BE2C (cell line): ENCODE measurements around the gene TMEM255B.
A peak's percentile ranks its signal among the peaks of the same experiment; 100 is the strongest.

Experiments used
- DNase-seq: peaks from one replicate; pipeline ENCODE4 v3.0.0-alpha.2; 2020
- H3K27me3 ChIP-seq: fragments of 250-450 bp; sonication (Bioruptor Pico); 2 replicates; pipeline ENCODE4 v1.5.1; 2020; ENCODE audit warnings: mild to moderate bottlenecking
- H3K36me3 ChIP-seq: fragments of 250-450 bp; sonication (Bioruptor Pico); 2 replicates; pipeline ENCODE4 v1.5.1; 2020; ENCODE audit warnings: mild to moderate bottlenecking
- H3K4me1 ChIP-seq: fragments of 250-450 bp; sonication (Bioruptor Pico); 2 replicates; pipeline ENCODE4 v1.5.1; 2020
- H3K4me3 ChIP-seq: 2 replicates; pipeline ENCODE4 v1.5.1; 2011; ENCODE audit warnings: low read depth, low read length
- H3K9me3 ChIP-seq: fragments of 250-450 bp; sonication (Bioruptor Pico); 2 replicates; pipeline ENCODE4 v1.5.1; 2020
- TF ChIP-seq, protein P1 (sequence below): IDR thresholded peaks from 2 replicates; pipeline ENCODE4 v1.5.1; 2012; ENCODE audit warnings: mild to moderate bottlenecking, low read depth, low read length

The TMEM255B gene

DNA sequence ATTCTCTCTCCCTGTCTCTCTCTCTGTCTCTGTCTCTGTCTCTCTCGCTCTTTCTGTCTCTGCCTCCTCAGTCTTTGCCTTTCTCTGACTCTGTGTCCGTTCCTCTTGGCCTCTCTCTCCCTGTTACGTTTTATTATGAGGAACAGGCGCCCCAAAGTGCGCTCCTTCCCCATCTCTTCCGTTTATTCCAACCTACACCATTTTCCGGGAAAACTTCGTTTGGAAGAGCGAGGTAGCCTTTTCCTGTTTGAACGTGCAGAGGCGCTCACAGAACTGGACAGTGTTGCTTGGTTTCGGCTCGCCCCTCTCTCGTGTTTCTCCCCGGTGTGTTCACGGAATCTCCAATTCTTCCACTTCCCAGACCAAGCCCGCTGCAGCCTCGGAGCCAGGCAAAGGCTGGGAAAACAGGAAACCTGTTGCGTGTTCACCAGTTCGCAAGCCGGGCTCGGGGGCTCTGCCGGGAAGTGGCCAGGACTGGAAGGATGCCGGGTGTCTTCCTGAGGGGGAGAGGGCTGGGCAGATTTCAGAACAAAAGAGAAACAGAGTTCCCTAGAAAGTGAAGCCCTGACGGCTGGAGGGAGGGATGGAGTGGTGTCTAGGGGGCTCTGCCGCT, 605 bp downstream of the TMEM255B start:
- no peaks in the 10 kb centered on the region for H3K36me3 ChIP-seq
- TF ChIP-seq, protein P1, sequence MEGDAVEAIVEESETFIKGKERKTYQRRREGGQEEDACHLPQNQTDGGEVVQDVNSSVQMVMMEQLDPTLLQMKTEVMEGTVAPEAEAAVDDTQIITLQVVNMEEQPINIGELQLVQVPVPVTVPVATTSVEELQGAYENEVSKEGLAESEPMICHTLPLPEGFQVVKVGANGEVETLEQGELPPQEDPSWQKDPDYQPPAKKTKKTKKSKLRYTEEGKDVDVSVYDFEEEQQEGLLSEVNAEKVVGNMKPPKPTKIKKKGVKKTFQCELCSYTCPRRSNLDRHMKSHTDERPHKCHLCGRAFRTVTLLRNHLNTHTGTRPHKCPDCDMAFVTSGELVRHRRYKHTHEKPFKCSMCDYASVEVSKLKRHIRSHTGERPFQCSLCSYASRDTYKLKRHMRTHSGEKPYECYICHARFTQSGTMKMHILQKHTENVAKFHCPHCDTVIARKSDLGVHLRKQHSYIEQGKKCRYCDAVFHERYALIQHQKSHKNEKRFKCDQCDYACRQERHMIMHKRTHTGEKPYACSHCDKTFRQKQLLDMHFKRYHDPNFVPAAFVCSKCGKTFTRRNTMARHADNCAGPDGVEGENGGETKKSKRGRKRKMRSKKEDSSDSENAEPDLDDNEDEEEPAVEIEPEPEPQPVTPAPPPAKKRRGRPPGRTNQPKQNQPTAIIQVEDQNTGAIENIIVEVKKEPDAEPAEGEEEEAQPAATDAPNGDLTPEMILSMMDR: no peak
- DNase-seq: no peak
- H3K4me1 ChIP-seq: peaks cover 4% of the 10 kb centered on the region
- no peaks in the 10 kb centered on the region for H3K9me3 ChIP-seq
- peaks cover 27% of the 10 kb centered on the region for H3K27me3 ChIP-seq
- H3K4me3 ChIP-seq: peak overlapping the region; percentile 66

DNA sequence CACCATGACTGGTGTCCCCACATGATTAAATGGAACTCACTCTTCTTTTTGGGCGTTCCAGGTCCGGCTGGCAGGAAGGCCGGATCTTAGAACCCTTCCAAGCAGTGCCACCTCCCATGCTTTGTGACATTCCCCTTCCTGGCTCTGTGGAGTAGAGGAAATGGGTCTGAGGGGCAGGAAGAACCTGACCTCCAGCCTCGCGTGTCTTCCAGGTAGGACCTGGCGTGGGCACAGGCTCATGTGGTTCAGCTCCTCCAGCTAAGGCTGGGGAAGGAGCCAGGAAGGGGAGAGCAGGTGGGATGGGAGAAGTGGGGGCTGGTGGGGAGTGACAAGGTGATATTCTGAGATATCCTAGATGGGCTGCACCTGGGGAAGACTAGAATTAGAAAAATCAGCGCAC, 2.1 kb downstream of the TMEM255B start:
- no peaks in the 10 kb centered on the region for H3K9me3 ChIP-seq
- no peaks in the 10 kb centered on the region for H3K36me3 ChIP-seq
- peaks cover 4% of the 10 kb centered on the region for H3K4me1 ChIP-seq
- DNase-seq: no peak
- H3K27me3 ChIP-seq: peaks cover 27% of the 10 kb centered on the region
- TF ChIP-seq, protein P1: no peak
- no peak overlapping the region for H3K4me3 ChIP-seq

DNA sequence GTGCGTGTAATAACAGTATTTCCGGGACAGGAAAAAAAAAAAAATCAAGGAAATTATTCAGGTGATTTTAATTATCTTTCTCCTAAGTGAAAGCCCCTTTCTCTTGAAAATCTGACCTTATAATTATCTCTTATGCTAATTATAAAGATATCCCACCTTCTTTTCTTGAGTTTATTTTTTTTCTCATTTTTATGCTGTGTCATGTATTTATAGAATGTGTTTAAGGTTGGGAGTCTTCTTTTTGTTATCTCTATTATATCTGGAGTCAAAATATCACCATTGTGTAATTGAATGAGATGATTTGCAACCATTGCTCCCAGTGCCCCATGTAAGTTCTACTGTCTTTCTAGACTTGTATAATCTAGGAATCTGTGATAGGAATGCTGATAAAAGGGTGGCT, 3.0 kb downstream of the TMEM255B start:
- peaks cover 27% of the 10 kb centered on the region for H3K27me3 ChIP-seq
- H3K9me3 ChIP-seq: no peaks in the 10 kb centered on the region
- TF ChIP-seq, protein P1: no peak
- peaks cover 4% of the 10 kb centered on the region for H3K4me1 ChIP-seq
- no peaks in the 10 kb centered on the region for H3K36me3 ChIP-seq
- no peak for DNase-seq
- no peak overlapping the region for H3K4me3 ChIP-seq

DNA sequence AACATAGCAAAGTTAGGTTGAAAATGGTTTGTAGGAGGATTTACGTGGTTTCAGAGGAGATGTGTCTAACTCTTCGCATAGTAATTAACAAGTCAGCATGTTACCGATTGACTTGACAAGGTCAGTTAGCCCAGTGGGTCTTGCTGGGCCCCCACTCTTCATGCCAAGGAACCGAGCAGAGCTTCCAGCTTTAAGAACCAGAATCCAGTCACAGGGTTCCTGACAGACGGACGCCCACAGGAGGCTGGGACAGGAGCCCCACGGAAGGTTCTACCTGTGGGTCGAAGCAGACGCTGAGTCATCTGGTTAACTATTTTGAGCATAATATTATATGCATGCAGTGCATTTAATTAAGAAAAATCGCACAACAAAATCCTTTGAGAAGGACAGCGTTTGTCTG, 3.5 kb downstream of the TMEM255B start:
- Histone ChIP-seq H3K4me3 (no peak overlapping the region), H3K27me3 (peaks cover 27% of the 10 kb centered on the region), H3K4me1 (peaks cover 4% of the 10 kb centered on the region), H3K36me3 (no peaks in the 10 kb centered on the region), H3K9me3 (no peaks in the 10 kb centered on the region)
- TF ChIP-seq, protein P1: no peak
- DNase-seq: no peak

DNA sequence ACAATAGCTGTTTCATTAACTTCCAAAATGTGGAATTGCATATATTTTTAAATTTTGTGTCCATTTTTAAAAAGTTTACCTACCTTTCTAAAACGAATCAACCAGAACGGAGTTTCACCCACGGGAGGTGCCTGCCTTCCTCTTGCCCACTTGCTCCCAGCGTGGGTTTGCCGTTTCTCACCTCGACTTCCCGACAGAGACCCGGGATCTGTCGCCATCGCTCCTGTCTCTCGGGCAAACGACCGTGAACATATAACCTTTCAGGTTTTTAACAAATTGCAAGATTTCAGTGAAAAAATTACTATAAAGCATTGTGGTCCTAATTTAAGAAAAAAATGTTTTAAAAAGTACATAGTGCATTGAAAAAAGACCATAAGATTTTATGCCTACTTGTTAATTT, 4.2 kb downstream of the TMEM255B start:
- TF ChIP-seq, protein P1: no peak
- Histone ChIP-seq H3K4me3 (no peak overlapping the region), H3K4me1 (peaks cover 4% of the 10 kb centered on the region), H3K36me3 (no peaks in the 10 kb centered on the region), H3K27me3 (peaks cover 27% of the 10 kb centered on the region), H3K9me3 (no peaks in the 10 kb centered on the region)
- DNase-seq: no peak

DNA sequence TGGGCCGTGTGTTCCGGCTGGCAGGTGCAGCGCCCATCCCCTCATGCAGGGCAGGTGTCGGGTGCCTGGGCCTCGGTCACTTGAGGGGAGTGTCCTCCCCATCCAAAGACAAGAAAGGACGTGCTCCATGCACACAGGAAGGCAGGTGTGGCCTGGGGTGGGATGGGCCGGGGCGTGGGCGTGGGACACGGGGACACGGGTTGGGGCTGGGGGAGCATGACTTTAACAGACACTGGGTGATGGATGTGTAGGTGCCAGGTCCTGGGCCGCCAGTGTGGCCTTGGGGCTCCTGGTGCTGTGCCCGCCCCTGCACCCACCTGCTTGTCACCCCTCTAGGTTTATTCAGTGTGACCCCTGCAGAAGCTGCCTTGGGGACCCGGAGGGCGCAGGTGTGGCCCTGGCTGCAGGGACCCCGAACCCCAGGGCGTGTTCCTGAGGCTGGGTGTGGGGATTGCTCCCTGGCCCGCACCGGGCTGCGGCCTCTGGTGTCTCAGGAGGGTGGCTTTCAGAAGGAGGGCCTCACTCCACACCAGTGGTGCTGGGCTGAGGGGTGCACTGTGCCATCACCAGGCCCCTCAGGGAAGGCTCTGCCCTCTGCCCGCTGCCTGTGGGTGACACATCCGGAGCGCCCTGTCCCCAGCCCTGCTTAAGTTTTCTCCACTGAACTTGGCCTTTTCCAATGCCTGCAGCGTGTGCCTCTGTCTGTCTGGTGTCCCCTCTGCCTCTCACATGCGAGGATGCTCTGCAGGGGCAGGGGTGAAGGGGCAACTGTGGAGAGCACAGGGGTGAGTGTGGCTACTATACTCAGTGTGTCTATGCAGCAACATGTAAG, 5.2 kb downstream of the TMEM255B start:
- Histone ChIP-seq H3K27me3 (peaks cover 25% of the 10 kb centered on the region), H3K36me3 (no peaks in the 10 kb centered on the region), H3K4me1 (no peaks in the 10 kb centered on the region), H3K4me3 (no peak overlapping the region), H3K9me3 (no peaks in the 10 kb centered on the region)
- DNase-seq: no peak
- TF ChIP-seq, protein P1: no peak
